Progenitor cell of endocrine pancreas (in vitro differentiated cells): ENCODE results near the gene SSTR4. TPM values are rescaled to one million over a fixed set of nuclear protein-coding genes. Genes with fewer than 3 reads are reported as not detected.

Experiments
- DNase-seq: peaks from one replicate; pipeline ENCODE4 v3.0.0; 2021; ENCODE audit warnings: low spot score; ENCODE audit not compliant: unreplicated experiment
- H3K27ac Mint-ChIP-seq: 2 replicates; pipeline ENCODE4 v1.8.0; 2021; ENCODE audit warnings: mild to moderate bottlenecking, moderate library complexity, mixed read lengths
- H3K27me3 Mint-ChIP-seq: 2 replicates; pipeline ENCODE4 v1.8.0; 2021; ENCODE audit warnings: mixed read lengths
- H3K36me3 Mint-ChIP-seq: 2 replicates; pipeline ENCODE4 v1.8.0; 2022; ENCODE audit warnings: mixed read lengths; ENCODE audit not compliant: insufficient read depth
- H3K4me1 Mint-ChIP-seq: 2 replicates; pipeline ENCODE4 v1.8.0; 2021; ENCODE audit warnings: low read depth, mixed read lengths
- H3K4me3 Mint-ChIP-seq: 2 replicates; pipeline ENCODE4 v1.8.0; 2021; ENCODE audit warnings: low read depth, mild to moderate bottlenecking, moderate library complexity, mixed read lengths
- H3K9me3 Mint-ChIP-seq: 2 replicates; pipeline ENCODE4 v1.8.0; 2021; ENCODE audit warnings: low read depth, mixed read lengths
- CTCF ChIP-seq: fragments of 200-600 bp; sonication (generic); IDR thresholded peaks from one replicate; pipeline ENCODE4 v1.5.0; 2021; ENCODE audit warnings: antibody characterized with exemption, mild to moderate bottlenecking; ENCODE audit not compliant: unreplicated experiment
- total RNA-seq: library from RNA; stranded (reverse); gene quantifications from 2 replicates; pipeline ENCODE4 v1.2.1, GENCODE V29; 2021

Gene SSTR4
- total RNA-seq, 1 donor from 2014 or later: not detected

GRCh38 chr20:22998476-22998875 is 36.6 kb upstream of the SSTR4 start:
- TF ChIP-seq CTCF: no peak

DNA sequence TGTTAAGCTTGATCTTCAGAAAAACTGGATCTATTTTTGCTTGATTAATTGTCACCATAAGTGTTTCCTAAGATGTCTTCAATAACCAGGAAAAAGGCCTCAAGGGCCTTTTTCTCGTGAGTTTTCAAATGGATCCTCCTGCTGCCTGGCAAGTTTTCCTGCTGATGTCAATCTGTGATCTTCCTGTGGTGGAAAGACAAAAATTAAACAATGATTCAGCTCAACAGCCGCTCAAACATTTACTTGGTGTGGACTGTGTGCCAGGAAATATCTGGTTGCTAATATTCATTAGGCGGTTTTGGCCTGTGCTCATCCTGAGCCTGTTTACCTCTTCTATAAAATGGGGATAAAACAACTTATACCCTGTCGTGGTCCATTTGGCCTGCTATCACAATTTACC is 35.4 kb upstream of the SSTR4 start:
- H3K9me3 Mint-ChIP-seq: no peaks in the 10 kb centered on the region
- no peak for TF ChIP-seq CTCF
- H3K27ac Mint-ChIP-seq: no peak overlapping the region
- H3K4me3 Mint-ChIP-seq: no peak overlapping the region
- DNase-seq: no peak
- H3K27me3 Mint-ChIP-seq: peaks cover 7% of the 10 kb centered on the region
- H3K4me1 Mint-ChIP-seq: no peaks in the 10 kb centered on the region
- no peaks in the 10 kb centered on the region for H3K36me3 Mint-ChIP-seq

More at GRCh38 chr20:22998476-22998875, 36.6 kb upstream of the SSTR4 start:
- Mint-ChIP-seq H3K4me1 (no peaks in the 10 kb centered on the region), H3K9me3 (no peaks in the 10 kb centered on the region), H3K27me3 (peaks cover 3% of the 10 kb centered on the region), H3K27ac (no peak overlapping the region), H3K4me3 (no peak overlapping the region), H3K36me3 (no peaks in the 10 kb centered on the region)
- no peak for DNase-seq

DNA sequence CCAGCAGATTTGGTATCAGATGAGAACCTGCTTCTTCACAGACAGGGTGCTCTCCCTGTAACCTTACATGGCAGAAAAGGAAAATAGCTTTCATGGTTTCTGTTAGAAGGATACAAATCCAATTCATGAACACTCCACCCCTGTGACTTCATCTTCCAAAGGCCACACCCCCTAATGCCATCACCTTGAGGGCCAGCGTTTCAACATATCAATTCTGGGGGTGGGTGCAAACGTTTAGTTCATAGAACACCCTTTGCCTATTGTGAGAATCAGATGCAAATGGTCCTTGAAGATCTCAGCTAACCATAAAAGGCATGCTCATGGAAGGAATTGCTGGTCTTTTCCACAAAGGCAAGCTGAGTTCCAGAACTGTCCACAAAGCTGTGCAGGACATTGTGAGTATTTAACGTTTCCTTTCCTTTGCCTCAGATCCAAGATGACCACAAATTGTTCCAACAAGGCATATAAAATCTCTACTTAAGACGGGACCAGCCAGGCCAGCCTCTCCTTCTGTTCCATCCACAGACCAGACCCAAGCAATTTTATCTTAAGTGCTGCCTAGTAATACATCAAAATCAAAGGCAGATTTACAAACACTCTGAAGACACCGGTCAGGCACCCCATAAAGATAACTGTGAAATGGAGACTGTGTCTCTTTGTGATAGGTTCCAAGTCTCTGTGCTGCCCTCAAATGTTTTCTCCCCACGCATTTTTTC is 34.7 kb upstream of the SSTR4 start:
- DNase-seq: no peak
- no peak for TF ChIP-seq CTCF
- H3K27me3 Mint-ChIP-seq: peaks cover 7% of the 10 kb centered on the region
- no peak overlapping the region for H3K27ac Mint-ChIP-seq
- no peak overlapping the region for H3K4me3 Mint-ChIP-seq
- no peaks in the 10 kb centered on the region for H3K9me3 Mint-ChIP-seq
- H3K4me1 Mint-ChIP-seq: no peaks in the 10 kb centered on the region
- no peaks in the 10 kb centered on the region for H3K36me3 Mint-ChIP-seq

DNA sequence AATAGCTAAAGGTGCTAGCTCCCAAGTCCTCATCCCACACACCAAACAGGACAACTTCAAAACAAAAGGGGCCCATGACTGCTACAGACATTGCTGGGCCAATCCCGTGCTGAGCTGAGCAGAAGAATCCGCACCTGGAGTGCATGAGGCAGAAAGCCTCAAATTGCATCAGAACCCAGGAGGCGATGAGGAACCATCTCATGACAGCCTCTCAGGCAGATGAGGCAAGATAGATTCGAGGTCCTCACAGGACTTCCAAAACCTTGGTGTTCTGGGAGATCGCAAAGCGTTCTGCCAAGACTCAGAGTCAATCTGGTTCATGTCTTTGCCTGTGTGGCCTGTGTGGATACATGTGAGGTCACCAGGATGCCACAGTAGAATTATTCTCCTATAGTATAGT is 32.8 kb upstream of the SSTR4 start:
- no peaks in the 10 kb centered on the region for H3K36me3 Mint-ChIP-seq
- H3K4me1 Mint-ChIP-seq: no peaks in the 10 kb centered on the region
- DNase-seq: no peak
- H3K27me3 Mint-ChIP-seq: peaks cover 7% of the 10 kb centered on the region
- H3K27ac Mint-ChIP-seq: no peak overlapping the region
- no peak for TF ChIP-seq CTCF
- no peak overlapping the region for H3K4me3 Mint-ChIP-seq
- H3K9me3 Mint-ChIP-seq: no peaks in the 10 kb centered on the region

DNA sequence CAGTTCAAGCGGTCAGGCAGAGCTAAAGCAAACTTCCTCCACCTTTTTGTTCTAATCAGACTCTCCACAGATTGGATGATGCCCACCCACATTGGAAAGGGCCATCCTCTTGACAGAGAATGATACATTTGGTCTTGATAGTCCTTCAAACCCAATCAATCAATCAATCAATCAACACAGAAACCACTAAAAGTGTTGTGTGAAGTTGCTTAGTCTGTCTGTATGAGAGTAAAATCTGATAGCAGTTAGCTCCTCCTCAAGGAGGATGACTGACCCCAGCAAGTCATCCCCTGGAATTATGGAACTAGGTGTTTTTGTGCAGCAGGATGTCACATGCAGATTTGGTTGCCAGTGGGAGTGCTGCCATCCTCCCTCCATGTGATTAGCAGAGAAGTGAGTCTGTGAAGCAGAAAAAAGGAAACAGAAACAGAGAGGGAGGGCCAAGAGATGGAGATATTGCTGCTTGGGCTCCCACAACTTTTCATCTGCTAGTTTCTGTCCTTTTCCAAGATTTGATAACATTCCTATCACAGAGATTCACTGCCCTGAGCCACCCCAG is 32.0 kb upstream of the SSTR4 start:
- Mint-ChIP-seq H3K4me3 (no peak overlapping the region), H3K4me1 (no peaks in the 10 kb centered on the region), H3K9me3 (no peaks in the 10 kb centered on the region), H3K36me3 (no peaks in the 10 kb centered on the region), H3K27me3 (peaks cover 7% of the 10 kb centered on the region), H3K27ac (no peak overlapping the region)
- no peak for TF ChIP-seq CTCF
- DNase-seq: no peak
